Measurements from ENCODE around the gene HKDC1. TPM values are rescaled to one million over a fixed set of nuclear protein-coding genes. Genes with fewer than 3 reads are reported as not detected.

The HKDC1 gene
- total RNA-seq, 1 experiment from 2014 or later, result 1.7 TPM

- no peaks in the 10 kb centered on the region for H3K27me3 ChIP-seq (ENCODE audit: insufficient read depth, low read length)
- H3K79me2 ChIP-seq (ENCODE audit: insufficient read depth, low read length), result no peaks in the 10 kb centered on the region
- DNase-seq (ENCODE audit: low read depth, low spot score) (no peak), ATAC-seq (no peak)
- H3K9ac ChIP-seq (ENCODE audit: low read length), result no peak overlapping the region
- no peak overlapping the region for H3K27ac ChIP-seq (ENCODE audit: low read depth, low read length)
- no peaks in the 10 kb centered on the region for H3K36me3 ChIP-seq (ENCODE audit: control insufficient read depth in 1 of 2, insufficient read depth in 2 of 2, low read length in 2 of 2)
- CTCF ChIA-PET, result interaction anchor here (1.5 kb wide), 1 partner anchor 150 kb away, joined by 3 read pairs; no protein-coding TSS in a partner anchor
- POLR2A ChIA-PET, result no interaction called here
- no peaks in the 10 kb centered on the region for H3K9me3 ChIP-seq (ENCODE audit: control insufficient read depth in 1 of 2, insufficient read depth in 1 of 2, low read depth in 1 of 2, low read length in 2 of 2)
- H2AFZ ChIP-seq (ENCODE audit: low read depth, low read length, poor library complexity, severe bottlenecking), result no peak overlapping the region
- TF ChIP-seq TCF7L2 (IDR thresholded peaks at IDR 0.05; ENCODE audit: borderline replicate concordance, extremely low read depth, insufficient read depth, insufficient read length), result no peak
- TF ChIP-seq MAX (IDR thresholded peaks at IDR 0.05), result no peak
- TF ChIP-seq ATF3 (IDR thresholded peaks at IDR 0.05), result no peak
- TF ChIP-seq JUND (IDR thresholded peaks at IDR 0.05), result no peak
- no peak for TF ChIP-seq EZH2 (IDR thresholded peaks at IDR 0.05)
- TF ChIP-seq ZBTB33 (IDR thresholded peaks at IDR 0.05; ENCODE audit: extremely low read depth, insufficient replicate concordance, low read length), result no peak
- TF ChIP-seq FOSL1 (IDR thresholded peaks at IDR 0.05; ENCODE audit: low read depth), result no peak
- no peak for TF ChIP-seq ZFX (IDR thresholded peaks at IDR 0.05)
- H3K9me2 ChIP-seq (ENCODE audit: insufficient read depth), result no peaks in the 10 kb centered on the region
- RAD21 ChIA-PET (ENCODE audit: low non-redundant PET in 1 of 2, low total read pairs in 2 of 2, uncharacterized antibody in 2 of 2, unreplicated experiment in 2 of 2), result no interaction called here
- H3K4me2 ChIP-seq (ENCODE audit: low read length), result no peak overlapping the region
- peaks cover 0 to 8% of the 10 kb centered on the region in 2 experiments; a peak in 1 of 4 replicates for H3K4me1 ChIP-seq (ENCODE audit: control insufficient read depth in 1 of 2, insufficient read depth in 2 of 2, low read length in 2 of 2)
- no peaks in the 10 kb centered on the region for H4K20me1 ChIP-seq (ENCODE audit: insufficient read depth)
- no peak overlapping the region for H3K4me3 ChIP-seq (replicated peaks in 1 of 2; ENCODE audit: low read depth in 1 of 2, low read length in 2 of 2)
- BruUV-seq (replicated peaks), result no TSS peak
- intact Hi-C loops (cut with micrococcal nuclease), result no loop called here
Observed at GRCh38 chr10:69242040-69242851, 22.1 kb downstream of the HKDC1 start.
